Epithelial cell of esophagus (primary cell): ENCODE measurements around the gene CCDC9B.

Source experiments
- DNase-seq: peaks from one replicate; pipeline ENCODE4 v3.0.0; 2010; ENCODE audit warnings: low read depth
- H3K4me3 ChIP-seq: 2 replicates; pipeline ENCODE4 v1.5.1; 2011; ENCODE audit warnings: mild to moderate bottlenecking, low read length, control low read depth
- CTCF ChIP-seq: IDR thresholded peaks from 2 replicates; pipeline ENCODE4 v1.5.1; 2011; ENCODE audit warnings: low read depth, mild to moderate bottlenecking, low read length, control low read depth, inconsistent platforms; ENCODE audit not compliant: insufficient read depth; ENCODE audit errors: missing control alignments

Gene CCDC9B

GRCh38 chr15:40322531-40323238 is 18.1 kb downstream of the CCDC9B start:
- H3K4me3 ChIP-seq, result peak overlapping the region; percentile 47
- no peak for DNase-seq
- TF ChIP-seq CTCF, result no peak

- peak; percentile 89 for TF ChIP-seq CTCF
- peak; percentile 67 for DNase-seq
- H3K4me3 ChIP-seq, result no peak overlapping the region
These were observed 19.8 kb downstream of the CCDC9B start for GRCh38 chr15:40320931-40321371.

- H3K4me3 ChIP-seq, result no peak overlapping the region
- DNase-seq, result no peak
- no peak for TF ChIP-seq CTCF
These were observed 20.3 kb downstream of the CCDC9B start for GRCh38 chr15:40320409-40320808.

GRCh38 chr15:40317580-40317979 is 23.2 kb downstream of the CCDC9B start:
- TF ChIP-seq CTCF, result no peak
- no peak for DNase-seq
- H3K4me3 ChIP-seq, result no peak overlapping the region

- H3K4me3 ChIP-seq, result no peak overlapping the region
- DNase-seq, result peak; percentile 28
- TF ChIP-seq CTCF, result no peak
These were observed 23.8 kb downstream of the CCDC9B start for GRCh38 chr15:40316931-40317330.

GRCh38 chr15:40314723-40315276 is 25.9 kb downstream of the CCDC9B start:
- no peak overlapping the region for H3K4me3 ChIP-seq
- DNase-seq, result peak; percentile 58
- TF ChIP-seq CTCF, result no peak
